ENCODE measurements around the gene SP6.

GRCh38 chr17:47831003-47831933 lies 19.7 kb downstream of the SP6 start, which contains the start of the genes LRRC46 and MRPL10:
- no peak for TF ChIP-seq CTCF (IDR thresholded peaks at IDR 0.05; ENCODE audit: low read depth, low read length)
- TF ChIP-seq EZH2phosphoT487 (IDR thresholded peaks at IDR 0.05; ENCODE audit: low read depth) = no peak

Measured in OCI-LY3 (cell line).